Panc1 (cell line): Measurements from ENCODE around the gene C3orf70. TPM values are rescaled to one million over a fixed set of nuclear protein-coding genes. Genes with fewer than 3 reads are reported as not detected.

Experiments used
- ATAC-seq: fragments of 200-7000 bp; cut with Tn5 transposase; 2 replicates; pipeline ENCODE4 v1.9.1; 2020; ENCODE audit warnings: mild to moderate bottlenecking, moderate library complexity
- BruUV-seq: library from RNA; stranded (reverse); fragments of 400-500 nt; replicated peaks from 2 replicates; lab custom pipeline; 2021; lab: Mats Ljungman, UMichigan
- CTCF ChIA-PET: fragments of 300-600 bp; sonication (Branson Sonifier 250); formaldehyde crosslinking; loops from one replicate; lab custom pipeline; 2022; ENCODE audit warnings: antibody characterized with exemption; lab: Charles Lee
- POLR2A ChIA-PET: fragments of 300-600 bp; sonication (Branson Sonifier 250); formaldehyde crosslinking; loops from one replicate; lab custom pipeline; 2022; ENCODE audit warnings: antibody characterized with exemption; lab: Charles Lee
- DNase-seq: peaks from one replicate; pipeline ENCODE4 v3.0.0-alpha.2; 2010; ENCODE audit warnings: low read depth, low spot score
- H3K27ac ChIP-seq: 2 replicates; pipeline ENCODE4 v1.5.1; 2011; ENCODE audit warnings: mild to moderate bottlenecking, low read length, inconsistent platforms
- H3K27me3 ChIP-seq: fragments of 200-500 bp; sonication (Bioruptor generic); 2 replicates; pipeline ENCODE4 v1.6.0; 2014; ENCODE audit warnings: low read length, inconsistent platforms; ENCODE audit not compliant: control insufficient read depth, insufficient read depth
- H3K36me3 ChIP-seq: fragments of 200-500 bp; sonication (Bioruptor generic); 2 replicates; pipeline ENCODE4 v1.5.1; 2014; ENCODE audit warnings: inconsistent platforms, mild to moderate bottlenecking, low read length, moderate library complexity; ENCODE audit not compliant: control insufficient read depth, insufficient read depth
- H3K4me1 ChIP-seq: 2 replicates; pipeline ENCODE4 v1.5.1; 2011; ENCODE audit warnings: inconsistent platforms, mild to moderate bottlenecking, low read length, moderate library complexity; ENCODE audit not compliant: control insufficient read depth, insufficient read depth
- H3K4me3 ChIP-seq, 2 experiments: 2 replicates each; pipeline ENCODE4 v1.5.1; 2011 to 2012; ENCODE audit warnings: low read depth in 2 of 2, low read length in 2 of 2, mild to moderate bottlenecking in 2 of 2, inconsistent platforms in 1 of 2, moderate library complexity in 1 of 2
- H3K9me3 ChIP-seq: fragments of 200-500 bp; sonication (Bioruptor generic); 2 replicates; pipeline ENCODE4 v1.5.1; 2014; ENCODE audit warnings: low read depth, mild to moderate bottlenecking, inconsistent platforms, low read length, moderate library complexity; ENCODE audit not compliant: control insufficient read depth, insufficient read depth
- CTCF ChIP-seq: fragments of 450-650 bp; IDR thresholded peaks from 2 replicates; pipeline ENCODE4 v1.5.1; 2017; ENCODE audit warnings: mild to moderate bottlenecking
- POLR2AphosphoS5 ChIP-seq: IDR thresholded peaks from 2 replicates; pipeline ENCODE4 v1.6.1; 2012; ENCODE audit warnings: mild to moderate bottlenecking, low read depth, low read length, moderate library complexity
- REST ChIP-seq, 2 experiments: IDR thresholded peaks; 2 replicates each; pipeline ENCODE4 v1.6.1; 2011 to 2012; ENCODE audit warnings: low read depth in 2 of 2, control low read depth in 1 of 2, low read length in 1 of 2, mild to moderate bottlenecking in 1 of 2, moderate library complexity in 1 of 2; ENCODE audit not compliant: insufficient read depth in 1 of 2
- SIN3A ChIP-seq: IDR thresholded peaks from 2 replicates; pipeline ENCODE4 v1.6.1; 2012; ENCODE audit warnings: low read depth, mild to moderate bottlenecking, low read length, moderate library complexity, borderline replicate concordance; ENCODE audit not compliant: insufficient read depth
- TCF7L2 ChIP-seq: IDR thresholded peaks from 2 replicates; pipeline ENCODE4 v1.6.1; 2011; ENCODE audit warnings: mild to moderate bottlenecking, low read depth, low read length, inconsistent platforms
- in situ Hi-C: cut with HindIII; loops from 2 replicates; pipeline ENCODE4 v1.10.0; 2016; ENCODE audit warnings: low sequenced_read_pairs, low pct_unique_long_range_greater_than_20kb
- intact Hi-C: fragments of 100-400 bp; cut with micrococcal nuclease; formaldehyde crosslinking; loops from one replicate; pipeline ENCODE4 v1.10.0; 2022; ENCODE audit not compliant: unreplicated experiment
- total RNA-seq: library from RNA; stranded (reverse); gene quantifications from one replicate; pipeline ENCODE4 v1.2.1, GENCODE V29; 2021; ENCODE audit not compliant: unreplicated experiment

The C3orf70 gene
- total RNA-seq, 1 experiment from 2014 or later: 0.10 TPM

- ChIA-PET POLR2A (no interaction called here), CTCF (interaction anchor here (0.5 kb wide), 1 partner anchor 164 kb away, joined by 5 read pairs; no protein-coding TSS in a partner anchor)
- no peak overlapping the region for H3K4me3 ChIP-seq
- H3K27me3 ChIP-seq: peaks cover 34% of the 10 kb centered on the region
- no peaks in the 10 kb centered on the region for H3K36me3 ChIP-seq
- no peak overlapping the region for H3K27ac ChIP-seq
- TF ChIP-seq CTCF (no peak), SIN3A (no peak), REST (IDR thresholded peaks at IDR 0.05; ENCODE audit: insufficient read depth in 1 of 2, low read depth in 2 of 2, low read length in 1 of 2) (no peak), TCF7L2 (no peak)
- intact Hi-C loops (no loop called here), in situ Hi-C loops (no loop called here)
- no peaks in the 10 kb centered on the region for H3K9me3 ChIP-seq
- BruUV-seq: no TSS peak
- ATAC-seq (no peak), DNase-seq (no peak)
- no peaks in the 10 kb centered on the region for H3K4me1 ChIP-seq
Measured at GRCh38 chr3:185157347-185157746, 4.5 kb upstream of the C3orf70 start.

DNA sequence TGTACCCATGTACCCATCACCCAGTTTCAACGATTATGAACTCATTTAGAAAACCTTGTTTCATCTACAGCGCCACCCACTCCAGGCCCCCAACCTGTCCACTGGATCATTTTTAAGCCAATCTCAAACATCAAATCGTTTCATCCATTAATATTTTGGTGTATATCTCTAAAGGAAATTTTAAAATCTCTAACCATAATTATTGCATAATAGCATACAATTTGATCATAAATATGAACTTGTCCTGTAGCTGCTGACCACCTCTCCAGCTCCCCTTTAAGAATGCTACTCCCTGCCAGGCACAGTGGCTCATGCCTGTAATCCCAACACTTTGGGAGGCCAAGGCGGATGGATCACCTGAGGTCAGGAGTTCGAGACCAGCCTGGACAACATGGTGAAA lies 2.8 kb upstream of the C3orf70 start:
- Histone ChIP-seq H3K27ac (no peak overlapping the region), H3K27me3 (peaks cover 44% of the 10 kb centered on the region), H3K4me1 (no peaks in the 10 kb centered on the region), H3K4me3 (no peak overlapping the region), H3K9me3 (no peaks in the 10 kb centered on the region), H3K36me3 (no peaks in the 10 kb centered on the region)
- CTCF ChIA-PET: no interaction called here
- BruUV-seq: no TSS peak
- TF ChIP-seq POLR2AphosphoS5 (no peak), TCF7L2 (no peak), CTCF (no peak), REST (IDR thresholded peaks at IDR 0.05; ENCODE audit: insufficient read depth in 1 of 2, low read depth in 2 of 2, low read length in 1 of 2) (no peak), SIN3A (no peak)
- DNase-seq: no peak
- in situ Hi-C loops: no loop called here
- POLR2A ChIA-PET: interaction anchor here (0.6 kb wide), 1 partner anchor 69 kb away, joined by 16 read pairs; no protein-coding TSS in a partner anchor
- intact Hi-C loops: no loop called here
- no peak for ATAC-seq
